PC-3 (cell line): ENCODE results near the gene GABBR2.

Source experiments
- CTCF ChIP-seq: fragments of 300-600 bp; sonication (generic); conservative IDR thresholded peaks from 2 replicates; pipeline ENCODE4 v1.5.1; 2017; ENCODE audit warnings: antibody characterized with exemption, low read depth, mild to moderate bottlenecking, low read length
- EZH2phosphoT487 ChIP-seq: fragments of 300-600 bp; sonication (generic); IDR thresholded peaks from 2 replicates; pipeline ENCODE4 v1.6.1; 2018; ENCODE audit warnings: mild to moderate bottlenecking, antibody characterized with exemption, low read length, borderline replicate concordance

- no peak for TF ChIP-seq CTCF
- no peak for TF ChIP-seq EZH2phosphoT487
Measured at GRCh38 chr9:98570663-98571440, 137.9 kb downstream of the GABBR2 start.
